Mononuclear cell (primary cell): Measurements from ENCODE around the gene RB1. TPM values are rescaled to one million over a fixed set of nuclear protein-coding genes. Genes with fewer than 3 reads are reported as not detected.
"Not testable (repeated sequence)": the region's sequence is repeated elsewhere in the genome, so short reads cannot be mapped to it uniquely, and the experiment has no call there.

Experiments
- H3K27me3 ChIP-seq: 2 replicates; pipeline ENCODE4 v1.6.0; 2011; ENCODE audit warnings: low read length, control low read depth; ENCODE audit not compliant: insufficient read depth
- H3K4me1 ChIP-seq: 2 replicates; pipeline ENCODE4 v1.5.1; 2011; ENCODE audit warnings: mild to moderate bottlenecking, low read length, control low read depth; ENCODE audit not compliant: insufficient read depth
- H3K4me3 ChIP-seq: 2 replicates; pipeline ENCODE4 v1.5.1; 2011; ENCODE audit warnings: mild to moderate bottlenecking, low read length, moderate library complexity
- H3K9me3 ChIP-seq: 2 replicates; pipeline ENCODE4 v1.5.1; 2011; ENCODE audit warnings: low read depth, mild to moderate bottlenecking, control low read depth, low read length
- total RNA-seq: library from RNA; depleted of rRNA; stranded (reverse); fragments of >200 nt; gene quantifications from one replicate; pipeline ENCODE4 v1.2.3, GENCODE V29; 2012

Gene RB1
- total RNA-seq, 1 donor, result 21.6 TPM

- no peaks in the 10 kb centered on the region for H3K4me1 ChIP-seq
- no peaks in the 10 kb centered on the region for H3K9me3 ChIP-seq
- H3K27me3 ChIP-seq, result no peaks in the 10 kb centered on the region
- H3K4me3 ChIP-seq, result no peak overlapping the region
Observed at GRCh38 chr13:48429036-48429435, 125.5 kb downstream of the RB1 start.

- Histone ChIP-seq H3K4me1 (peaks cover 3% of the 10 kb centered on the region), H3K4me3 (no peak overlapping the region), H3K27me3 (no peaks in the 10 kb centered on the region), H3K9me3 (no peaks in the 10 kb centered on the region)
Observed at GRCh38 chr13:48429886-48430285, 126.3 kb downstream of the RB1 start.

DNA sequence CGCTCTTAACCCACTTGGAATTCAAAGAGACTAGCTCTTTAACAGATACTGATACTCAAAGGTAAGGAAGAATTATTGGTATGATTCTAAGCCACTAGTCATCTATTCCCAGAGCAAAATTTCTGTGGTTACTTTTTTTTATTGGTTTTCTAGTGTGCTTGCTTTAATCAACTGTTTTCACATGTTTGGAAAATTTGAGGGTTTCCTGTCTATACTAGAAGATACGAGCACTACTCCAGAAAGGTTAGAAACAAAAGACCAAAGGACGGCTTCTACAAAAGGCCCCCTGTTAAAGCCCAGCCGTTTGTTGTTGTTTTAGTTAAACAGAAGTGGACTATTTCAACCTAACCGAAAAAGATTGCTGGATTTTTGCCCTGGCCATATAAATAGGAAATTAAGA lies 127.9 kb downstream of the RB1 start:
- H3K4me1 ChIP-seq, result peaks cover 8% of the 10 kb centered on the region
- no peaks in the 10 kb centered on the region for H3K9me3 ChIP-seq
- no peaks in the 10 kb centered on the region for H3K27me3 ChIP-seq
- no peak overlapping the region for H3K4me3 ChIP-seq

DNA sequence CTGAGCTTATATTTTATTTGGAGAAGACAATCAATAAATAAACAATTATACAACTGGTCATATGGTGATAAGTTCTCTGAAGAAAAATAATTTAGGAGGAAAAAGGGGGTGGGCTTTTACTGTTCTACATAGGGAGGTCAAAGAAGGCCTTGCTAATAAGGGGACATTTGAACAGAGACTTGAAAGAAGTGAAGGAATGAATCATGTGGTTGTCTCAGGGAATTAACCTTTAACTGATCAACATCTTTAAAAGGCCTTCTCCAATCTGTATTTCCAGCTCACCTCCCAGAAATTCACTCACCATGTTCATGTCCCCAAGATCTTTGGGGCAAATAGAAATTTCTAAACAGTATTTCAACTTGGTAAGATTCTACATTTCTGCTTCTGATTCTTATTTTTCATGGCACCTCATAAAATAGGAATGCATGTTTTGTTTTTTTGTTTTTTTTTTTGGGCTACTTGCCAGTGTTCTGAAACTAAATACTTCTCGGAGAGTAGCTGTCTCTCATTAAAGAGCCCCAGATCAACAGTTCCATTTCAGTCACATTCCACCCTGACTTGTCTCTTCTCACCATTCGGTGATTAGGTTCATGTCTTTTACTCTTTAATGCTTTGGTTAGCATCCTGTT lies 128.6 kb downstream of the RB1 start:
- H3K9me3 ChIP-seq, result no peaks in the 10 kb centered on the region
- H3K4me3 ChIP-seq, result no peak overlapping the region
- no peaks in the 10 kb centered on the region for H3K27me3 ChIP-seq
- H3K4me1 ChIP-seq, result peaks cover 11% of the 10 kb centered on the region

GRCh38 chr13:48434200-48434599 lies 130.6 kb downstream of the RB1 start:
- Histone ChIP-seq H3K27me3 (no peaks in the 10 kb centered on the region), H3K4me1 (peaks cover 16% of the 10 kb centered on the region), H3K4me3 (no peak overlapping the region), H3K9me3 (no peaks in the 10 kb centered on the region)

DNA sequence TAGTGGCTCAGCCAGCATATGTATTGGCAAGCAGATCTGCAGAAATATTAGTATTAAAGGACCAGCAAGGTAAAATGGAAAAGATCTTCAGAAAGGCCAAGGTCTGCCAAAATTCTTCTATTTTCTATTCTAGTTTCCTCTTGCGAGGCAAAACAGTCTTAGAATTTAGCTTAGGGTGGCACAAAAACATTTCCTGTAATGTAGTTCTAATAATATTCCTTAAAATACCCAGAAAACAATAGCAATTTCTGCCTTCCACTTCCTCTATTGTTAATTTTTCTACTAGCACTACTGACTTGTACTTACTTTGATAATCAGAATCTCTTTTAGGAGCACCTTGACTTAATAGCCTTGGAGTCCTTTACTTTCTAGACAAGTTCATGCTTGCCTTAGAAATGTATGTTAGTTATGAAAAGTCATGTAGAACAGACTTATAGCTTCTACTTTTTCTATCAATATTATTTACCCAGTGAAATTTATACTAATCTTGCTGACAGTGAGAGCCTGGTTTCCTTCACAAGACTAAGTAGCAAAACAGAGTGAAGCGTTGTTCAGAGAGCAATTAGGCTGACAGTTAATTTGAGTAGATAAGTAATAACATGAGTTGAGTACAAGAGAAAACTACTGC lies 133.2 kb downstream of the RB1 start:
- Histone ChIP-seq H3K27me3 (no peaks in the 10 kb centered on the region), H3K9me3 (no peaks in the 10 kb centered on the region), H3K4me1 (peaks cover 16% of the 10 kb centered on the region), H3K4me3 (no peak overlapping the region)

- H3K27me3 ChIP-seq, result no peaks in the 10 kb centered on the region
- H3K9me3 ChIP-seq, result no peaks in the 10 kb centered on the region
- H3K4me3 ChIP-seq, result no peak overlapping the region
- H3K4me1 ChIP-seq, result peaks cover 16% of the 10 kb centered on the region
Observed at GRCh38 chr13:48437371-48437770, 133.8 kb downstream of the RB1 start.

GRCh38 chr13:48443442-48444208 lies 140.1 kb downstream of the RB1 start:
- no peaks in the 10 kb centered on the region for H3K27me3 ChIP-seq
- no peaks in the 10 kb centered on the region for H3K9me3 ChIP-seq
- H3K4me3 ChIP-seq, result no peak overlapping the region
- peaks cover 14% of the 10 kb centered on the region for H3K4me1 ChIP-seq

GRCh38 chr13:48446464-48446863 lies 142.9 kb downstream of the RB1 start:
- Histone ChIP-seq H3K4me1 (peaks cover 23% of the 10 kb centered on the region), H3K27me3 (no peaks in the 10 kb centered on the region), H3K4me3 (no peak overlapping the region), H3K9me3 (peaks cover 9% of the 10 kb centered on the region)

DNA sequence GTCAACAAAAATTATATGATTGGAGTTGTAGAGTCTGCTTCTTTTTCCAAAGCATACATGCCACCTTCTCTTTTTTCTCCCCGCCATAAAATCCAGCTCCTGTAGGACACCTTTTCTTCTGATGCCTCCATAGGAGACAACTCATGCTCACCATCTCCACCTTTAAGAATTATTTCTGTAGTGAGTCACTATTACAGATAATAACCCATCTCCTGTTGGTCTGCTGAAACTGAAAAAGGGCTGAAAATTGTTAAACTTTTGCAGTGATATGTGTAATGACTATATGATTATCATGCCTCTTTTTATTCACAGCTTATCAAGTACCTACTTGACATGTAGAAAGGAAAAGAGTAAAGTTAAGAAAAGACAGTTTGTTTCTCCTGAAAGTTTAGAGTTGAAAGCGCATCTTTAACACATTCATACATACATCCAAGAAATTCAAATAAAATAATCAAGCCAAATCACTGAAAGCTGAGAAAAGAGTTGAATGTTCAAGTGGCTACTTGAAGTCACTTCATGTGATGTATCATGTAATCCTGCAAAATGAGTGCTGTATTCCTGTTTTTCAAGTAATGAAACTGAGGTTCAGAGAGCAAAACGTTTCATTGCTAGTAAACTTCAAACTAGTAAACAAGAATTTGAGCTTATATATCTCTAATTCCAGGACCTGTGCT lies 144.9 kb downstream of the RB1 start:
- H3K27me3 ChIP-seq, result no peaks in the 10 kb centered on the region
- no peak overlapping the region for H3K4me3 ChIP-seq
- peaks cover 23% of the 10 kb centered on the region for H3K4me1 ChIP-seq
- H3K9me3 ChIP-seq, result peaks cover 11% of the 10 kb centered on the region

DNA sequence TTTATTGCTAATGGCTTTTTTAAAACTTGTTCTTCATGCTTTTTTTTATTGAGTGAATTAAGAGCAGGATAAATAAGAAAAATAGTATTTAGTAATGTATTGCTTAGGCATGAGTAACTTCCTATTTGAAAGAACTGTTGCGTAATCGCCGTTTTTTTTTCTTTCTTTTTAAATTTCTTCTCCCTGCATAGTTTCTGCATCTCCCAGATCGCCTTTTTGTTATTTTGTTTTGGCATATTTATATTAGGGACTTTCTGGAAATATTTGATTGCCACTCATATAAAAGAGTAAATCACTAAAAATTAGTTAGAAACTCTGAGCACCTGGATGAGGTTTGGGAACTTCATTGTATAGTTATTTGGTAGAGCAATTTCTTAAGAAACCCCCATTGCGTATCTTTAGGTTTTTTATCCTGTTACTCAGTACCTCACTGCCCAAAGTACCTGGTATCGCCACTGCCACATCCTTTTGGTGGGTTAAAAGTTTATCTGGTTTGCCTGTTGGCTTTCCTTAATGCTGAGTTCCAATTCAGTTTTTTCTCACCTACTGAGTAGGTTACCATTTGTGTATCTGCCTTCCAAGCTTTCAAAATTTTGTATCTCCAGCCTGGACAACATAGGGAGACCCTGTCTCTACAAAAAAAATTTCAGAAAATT lies 145.5 kb downstream of the RB1 start:
- H3K4me3 ChIP-seq, result peak overlapping the region; percentile 5
- H3K27me3 ChIP-seq, result no peaks in the 10 kb centered on the region
- peaks cover 11% of the 10 kb centered on the region for H3K9me3 ChIP-seq
- peaks cover 23% of the 10 kb centered on the region for H3K4me1 ChIP-seq

- Histone ChIP-seq H3K4me1 (peaks cover 23% of the 10 kb centered on the region), H3K27me3 (no peaks in the 10 kb centered on the region), H3K9me3 (peaks cover 11% of the 10 kb centered on the region), H3K4me3 (no peak overlapping the region)
Observed at GRCh38 chr13:48449656-48450055, 146.1 kb downstream of the RB1 start.

DNA sequence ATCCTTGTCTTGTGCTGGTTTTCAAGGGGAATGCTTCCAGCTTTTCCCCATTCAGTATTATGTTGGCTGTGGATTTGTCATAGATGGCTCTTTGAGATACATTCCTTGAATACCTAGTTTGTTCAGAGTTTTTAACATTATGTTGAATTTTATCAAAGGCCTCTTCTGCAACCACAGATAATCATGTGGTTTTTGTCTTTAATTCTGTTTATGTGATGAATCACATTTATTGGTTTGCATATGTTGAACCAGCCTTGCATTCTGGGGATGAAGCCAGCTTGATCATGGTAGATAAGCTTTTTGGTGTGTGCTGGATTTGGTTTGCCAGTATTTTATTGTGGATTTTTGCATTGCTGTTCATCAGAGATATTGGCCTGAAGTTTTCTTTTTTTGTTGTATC lies 147.6 kb downstream of the RB1 start:
- H3K4me3 ChIP-seq, H3K27me3 ChIP-seq: not testable (repeated sequence)
- peaks cover 11% of the 10 kb centered on the region for H3K9me3 ChIP-seq

GRCh38 chr13:48456546-48456945 lies 153.0 kb downstream of the RB1 start:
- Histone ChIP-seq H3K9me3 (peaks cover 1% of the 10 kb centered on the region), H3K4me3 (no peak overlapping the region), H3K4me1 (no peaks in the 10 kb centered on the region), H3K27me3 (no peaks in the 10 kb centered on the region)

More for the DNA sequence above, 147.6 kb downstream of the RB1 start:
- H3K4me1 ChIP-seq, result peaks cover 19% of the 10 kb centered on the region
